ENCODE results near the gene RPS6KL1.

Gene RPS6KL1

GRCh38 chr14:74952180-74952665 is 29.2 kb upstream of the RPS6KL1 start:
- no peak for FAIRE-seq

- FAIRE-seq, result no peak
Measured at GRCh38 chr14:74951443-74952179, 28.6 kb upstream of the RPS6KL1 start.

GRCh38 chr14:74950795-74951442 is 27.9 kb upstream of the RPS6KL1 start:
- FAIRE-seq, result no peak

- no peak for FAIRE-seq
Measured at GRCh38 chr14:74949859-74950573, 27.0 kb upstream of the RPS6KL1 start.

GRCh38 chr14:74949191-74949601 is 26.1 kb upstream of the RPS6KL1 start:
- FAIRE-seq, result no peak

GRCh38 chr14:74948228-74949175 is 25.4 kb upstream of the RPS6KL1 start:
- FAIRE-seq, result no peak

- no peak for FAIRE-seq
Measured at GRCh38 chr14:74947353-74948227, 24.5 kb upstream of the RPS6KL1 start.

GRCh38 chr14:74946659-74947281 is 23.7 kb upstream of the RPS6KL1 start:
- no peak for FAIRE-seq

- no peak for FAIRE-seq
Measured at GRCh38 chr14:74945852-74946658, 23.0 kb upstream of the RPS6KL1 start.

GRCh38 chr14:74945261-74945851 is 22.3 kb upstream of the RPS6KL1 start:
- no peak for FAIRE-seq

- FAIRE-seq, result no peak
Measured at GRCh38 chr14:74942608-74943007, 19.5 kb upstream of the RPS6KL1 start.

- FAIRE-seq, result no peak
Measured at GRCh38 chr14:74942181-74942580, 19.1 kb upstream of the RPS6KL1 start.

- FAIRE-seq, result no peak
Measured at GRCh38 chr14:74941676-74942097, 18.6 kb upstream of the RPS6KL1 start.

- FAIRE-seq, result no peak
Measured at GRCh38 chr14:74940956-74941565, 18.0 kb upstream of the RPS6KL1 start.

GRCh38 chr14:74938531-74939495 is 15.8 kb upstream of the RPS6KL1 start:
- FAIRE-seq, result no peak

- FAIRE-seq, result no peak
Measured at GRCh38 chr14:74937171-74937570, 14.1 kb upstream of the RPS6KL1 start.

GRCh38 chr14:74936731-74937130 is 13.7 kb upstream of the RPS6KL1 start:
- no peak for FAIRE-seq

- no peak for FAIRE-seq
Measured at GRCh38 chr14:74936151-74936550, 13.1 kb upstream of the RPS6KL1 start.

Data from endometrium (tissue), 2 donors.